Adipocyte (in vitro differentiated cells): ENCODE measurements around the gene MLPH.

ENCODE experiments used
- DNase-seq: peaks from one replicate; pipeline ENCODE4 v3.0.0-alpha.2; 2015; ENCODE audit warnings: low read depth
- H3K27me3 ChIP-seq: replicated peaks from 2 replicates; pipeline ENCODE4 v1.7.0; 2013; ENCODE audit warnings: mild to moderate bottlenecking, low read length, moderate library complexity; ENCODE audit not compliant: control insufficient read depth, insufficient read depth
- H3K36me3 ChIP-seq: 2 replicates; pipeline ENCODE4 v1.7.0; 2013; ENCODE audit warnings: low read length, mild to moderate bottlenecking, moderate library complexity; ENCODE audit not compliant: control insufficient read depth, insufficient read depth, severe bottlenecking
- H3K4me1 ChIP-seq: 2 replicates; pipeline ENCODE4 v1.7.0; 2013; ENCODE audit warnings: mild to moderate bottlenecking, low read length, moderate library complexity; ENCODE audit not compliant: control insufficient read depth, insufficient read depth
- H3K4me3 ChIP-seq: 2 replicates; pipeline ENCODE4 v1.7.0; 2013; ENCODE audit warnings: mild to moderate bottlenecking, low read length, moderate library complexity
- H3K9ac ChIP-seq: 2 replicates; pipeline ENCODE4 v1.7.0; 2013; ENCODE audit warnings: mild to moderate bottlenecking, low read length, moderate library complexity
- H3K9me3 ChIP-seq: 2 replicates; pipeline ENCODE4 v1.7.0; 2013; ENCODE audit warnings: mild to moderate bottlenecking, low read length, moderate library complexity; ENCODE audit not compliant: control insufficient read depth

Gene MLPH

GRCh38 chr2:237515166-237515565 is 28.1 kb downstream of the MLPH start:
- no peaks in the 10 kb centered on the region for H3K27me3 ChIP-seq
- H3K4me3 ChIP-seq = no peak overlapping the region
- H3K36me3 ChIP-seq = no peaks in the 10 kb centered on the region
- no peaks in the 10 kb centered on the region for H3K4me1 ChIP-seq
- no peaks in the 10 kb centered on the region for H3K9me3 ChIP-seq
- H3K9ac ChIP-seq = no peak overlapping the region
- DNase-seq = no peak

- Histone ChIP-seq H3K27me3 (no peaks in the 10 kb centered on the region), H3K9ac (no peak overlapping the region), H3K36me3 (no peaks in the 10 kb centered on the region), H3K4me1 (no peaks in the 10 kb centered on the region), H3K4me3 (no peak overlapping the region), H3K9me3 (no peaks in the 10 kb centered on the region)
- no peak for DNase-seq
Measured at GRCh38 chr2:237515621-237516275, 28.7 kb downstream of the MLPH start.

GRCh38 chr2:237517163-237517562 is 30.1 kb downstream of the MLPH start:
- Histone ChIP-seq H3K27me3 (no peaks in the 10 kb centered on the region), H3K4me1 (no peaks in the 10 kb centered on the region), H3K36me3 (no peaks in the 10 kb centered on the region), H3K9ac (no peak overlapping the region), H3K4me3 (no peak overlapping the region), H3K9me3 (no peaks in the 10 kb centered on the region)
- DNase-seq = no peak

- no peaks in the 10 kb centered on the region for H3K9me3 ChIP-seq
- no peak overlapping the region for H3K4me3 ChIP-seq
- no peaks in the 10 kb centered on the region for H3K27me3 ChIP-seq
- DNase-seq = no peak
- H3K4me1 ChIP-seq = no peaks in the 10 kb centered on the region
- no peak overlapping the region for H3K9ac ChIP-seq
- H3K36me3 ChIP-seq = no peaks in the 10 kb centered on the region
Measured at GRCh38 chr2:237517990-237518389, 30.9 kb downstream of the MLPH start.

GRCh38 chr2:237519506-237520245 is 32.6 kb downstream of the MLPH start:
- H3K27me3 ChIP-seq = no peaks in the 10 kb centered on the region
- H3K4me3 ChIP-seq = no peak overlapping the region
- no peak for DNase-seq
- H3K9ac ChIP-seq = no peak overlapping the region
- H3K9me3 ChIP-seq = no peaks in the 10 kb centered on the region
- H3K4me1 ChIP-seq = no peaks in the 10 kb centered on the region
- no peaks in the 10 kb centered on the region for H3K36me3 ChIP-seq

GRCh38 chr2:237520290-237520689 is 33.2 kb downstream of the MLPH start:
- Histone ChIP-seq H3K4me1 (no peaks in the 10 kb centered on the region), H3K36me3 (no peaks in the 10 kb centered on the region), H3K4me3 (no peak overlapping the region), H3K27me3 (no peaks in the 10 kb centered on the region), H3K9me3 (no peaks in the 10 kb centered on the region), H3K9ac (no peak overlapping the region)
- no peak for DNase-seq

GRCh38 chr2:237524631-237525030 is 37.6 kb downstream of the MLPH start:
- Histone ChIP-seq H3K36me3 (no peaks in the 10 kb centered on the region), H3K9me3 (no peaks in the 10 kb centered on the region), H3K27me3 (no peaks in the 10 kb centered on the region), H3K4me1 (no peaks in the 10 kb centered on the region), H3K4me3 (no peak overlapping the region), H3K9ac (no peak overlapping the region)
- no peak for DNase-seq

- H3K36me3 ChIP-seq = no peaks in the 10 kb centered on the region
Measured at GRCh38 chr2:237525559-237526157, 38.6 kb downstream of the MLPH start.

GRCh38 chr2:237527233-237527632 is 40.2 kb downstream of the MLPH start:
- H3K4me1 ChIP-seq = no peaks in the 10 kb centered on the region
- H3K9ac ChIP-seq = no peak overlapping the region
- H3K4me3 ChIP-seq = no peak overlapping the region
- no peaks in the 10 kb centered on the region for H3K9me3 ChIP-seq
- no peaks in the 10 kb centered on the region for H3K27me3 ChIP-seq
- DNase-seq = no peak
- no peaks in the 10 kb centered on the region for H3K36me3 ChIP-seq

More at GRCh38 chr2:237525559-237526157, 38.6 kb downstream of the MLPH start:
- no peak for DNase-seq
- Histone ChIP-seq H3K27me3 (no peaks in the 10 kb centered on the region), H3K9ac (no peak overlapping the region), H3K4me3 (no peak overlapping the region), H3K4me1 (no peaks in the 10 kb centered on the region), H3K9me3 (no peaks in the 10 kb centered on the region)

- Histone ChIP-seq H3K9ac (no peak overlapping the region), H3K4me3 (no peak overlapping the region), H3K36me3 (no peaks in the 10 kb centered on the region), H3K9me3 (no peaks in the 10 kb centered on the region), H3K27me3 (no peaks in the 10 kb centered on the region), H3K4me1 (no peaks in the 10 kb centered on the region)
- no peak for DNase-seq
Measured at GRCh38 chr2:237527766-237528165, 40.7 kb downstream of the MLPH start.

GRCh38 chr2:237529452-237530402 is 42.7 kb downstream of the MLPH start:
- DNase-seq = no peak
- Histone ChIP-seq H3K9ac (no peak overlapping the region), H3K4me3 (no peak overlapping the region), H3K4me1 (no peaks in the 10 kb centered on the region), H3K9me3 (no peaks in the 10 kb centered on the region), H3K27me3 (no peaks in the 10 kb centered on the region), H3K36me3 (no peaks in the 10 kb centered on the region)
